Colonic mucosa (tissue), 4 donors: Measurements from ENCODE around the gene TRIM58. TPM values are rescaled to one million over a fixed set of nuclear protein-coding genes. Genes with fewer than 3 reads are reported as not detected.

ENCODE experiments used
- DNase-seq: peaks from one replicate; pipeline ENCODE4 v3.0.0-alpha.2; 2020
- H3K27ac ChIP-seq: fragments of 200-600 bp; one replicate; pipeline ENCODE4 v1.8.0; 2021
- H3K27me3 ChIP-seq: fragments of 200-600 bp; one replicate; pipeline ENCODE4 v1.8.0; 2021
- H3K36me3 ChIP-seq: fragments of 200-600 bp; one replicate; pipeline ENCODE4 v1.8.0; 2021
- H3K4me1 ChIP-seq: fragments of 200-600 bp; one replicate; pipeline ENCODE4 v1.8.0; 2021; ENCODE audit warnings: mild to moderate bottlenecking
- H3K4me3 ChIP-seq: fragments of 200-600 bp; one replicate; pipeline ENCODE4 v1.8.0; 2021
- H3K9ac ChIP-seq, 2 donors: one replicate each; pipeline ENCODE4 v1.7.0; 2013; ENCODE audit warnings: control low read depth in 2 of 2, low read depth in 2 of 2, low read length in 2 of 2
- H3K9me3 ChIP-seq: fragments of 200-600 bp; one replicate; pipeline ENCODE4 v1.8.0; 2021
- CTCF ChIP-seq: fragments of 200-600 bp; IDR thresholded peaks from one replicate; pipeline ENCODE4 v1.8.0; 2022; ENCODE audit warnings: antibody characterized with exemption, mild to moderate bottlenecking
- intact Hi-C: fragments of 100-400 bp; cut with DNase I; formaldehyde crosslinking; loops from one replicate; pipeline ENCODE4 v1.14.1; 2022
- total RNA-seq, 2 donors: library from RNA; stranded (reverse); fragmentation: NEBNext Ultra II Directional in 1 of 2; extraction: Animal tissue kit (Norgen Biotek cat#: 25700) in 1 of 2; gene quantifications; one replicate each; pipeline ENCODE4 v1.2.1, GENCODE V29; 2021
- donor health status: healthy.
- donor health status: DM: no; HTN: no; CAD: no.
- donor health status: DM: no; HTN: no; CAD: no.

Gene TRIM58
- total RNA-seq, 2 donors from 2014 or later: 2.4 to 3.6 TPM

- TF ChIP-seq CTCF: no peak
- intact Hi-C loops: no loop called here
These were observed 26.4 kb downstream of the TRIM58 start for GRCh38 chr1:247883346-247883745.

GRCh38 chr1:247884797-247885413 is 27.9 kb downstream of the TRIM58 start:
- Histone ChIP-seq H3K36me3 (no peaks in the 10 kb centered on the region), H3K4me1 (no peaks in the 10 kb centered on the region), H3K9ac (no peak overlapping the region), H3K27ac (no peak overlapping the region), H3K9me3 (no peaks in the 10 kb centered on the region), H3K27me3 (no peaks in the 10 kb centered on the region), H3K4me3 (no peak overlapping the region)
- DNase-seq: no peak
- TF ChIP-seq CTCF: no peak
- intact Hi-C loops: no loop called here

More at GRCh38 chr1:247883346-247883745, 26.4 kb downstream of the TRIM58 start:
- no peak for DNase-seq
- Histone ChIP-seq H3K27me3 (no peaks in the 10 kb centered on the region), H3K27ac (no peak overlapping the region), H3K9me3 (no peaks in the 10 kb centered on the region), H3K9ac (no peak overlapping the region), H3K4me3 (no peak overlapping the region), H3K36me3 (no peaks in the 10 kb centered on the region), H3K4me1 (no peaks in the 10 kb centered on the region)

GRCh38 chr1:247895163-247895637 is 38.2 kb downstream of the TRIM58 start, which contains the start of gene OR2W3:
OR2W3 (plus strand) TSS chr1:247895587; CDS start chr1:247895587, 0 bp downstream.
- no peaks in the 10 kb centered on the region for H3K4me1 ChIP-seq
- TF ChIP-seq CTCF: no peak
- H3K27ac ChIP-seq: no peak within 1 kb of the TSS
- intact Hi-C loops: no loop called here
- no peak within 1 kb of the TSS for H3K4me3 ChIP-seq
- no peaks in the 10 kb centered on the region for H3K36me3 ChIP-seq
- H3K27me3 ChIP-seq: no peaks in the 10 kb centered on the region
- H3K9ac ChIP-seq: no peak within 1 kb of the TSS
- no peaks in the 10 kb centered on the region for H3K9me3 ChIP-seq
- no peak for DNase-seq

GRCh38 chr1:247895976-247896375 is 39.0 kb downstream of the TRIM58 start:
- TF ChIP-seq CTCF: no peak
- no peak overlapping the region for H3K27ac ChIP-seq
- H3K27me3 ChIP-seq: no peaks in the 10 kb centered on the region
- no peak for DNase-seq
- no peak overlapping the region for H3K9ac ChIP-seq
- intact Hi-C loops: no loop called here
- H3K36me3 ChIP-seq: no peaks in the 10 kb centered on the region
- H3K9me3 ChIP-seq: no peaks in the 10 kb centered on the region
- no peak overlapping the region for H3K4me3 ChIP-seq
- H3K4me1 ChIP-seq: no peaks in the 10 kb centered on the region

GRCh38 chr1:247904122-247904521 is 47.1 kb downstream of the TRIM58 start:
- no peak for DNase-seq
- H3K27me3 ChIP-seq: no peaks in the 10 kb centered on the region
- H3K9ac ChIP-seq: no peak overlapping the region
- H3K4me3 ChIP-seq: no peak overlapping the region
- no peaks in the 10 kb centered on the region for H3K9me3 ChIP-seq
- H3K36me3 ChIP-seq: no peaks in the 10 kb centered on the region
- H3K4me1 ChIP-seq: no peaks in the 10 kb centered on the region
- TF ChIP-seq CTCF: no peak
- H3K27ac ChIP-seq: no peak overlapping the region
- intact Hi-C loops: no loop called here
